A204.1 (cell line): ENCODE results near the gene FSTL3.
"Not testable (repeated sequence)": the region's sequence is repeated elsewhere in the genome, so short reads cannot be mapped to it uniquely, and the experiment has no call there.

Source experiments
- FAIRE-seq: peaks from 2 replicates; lab custom pipeline; 2012; peaks lifted over from hg19 to GRCh38; lab: Jason Lieb, UNC

FSTL3 gene

DNA sequence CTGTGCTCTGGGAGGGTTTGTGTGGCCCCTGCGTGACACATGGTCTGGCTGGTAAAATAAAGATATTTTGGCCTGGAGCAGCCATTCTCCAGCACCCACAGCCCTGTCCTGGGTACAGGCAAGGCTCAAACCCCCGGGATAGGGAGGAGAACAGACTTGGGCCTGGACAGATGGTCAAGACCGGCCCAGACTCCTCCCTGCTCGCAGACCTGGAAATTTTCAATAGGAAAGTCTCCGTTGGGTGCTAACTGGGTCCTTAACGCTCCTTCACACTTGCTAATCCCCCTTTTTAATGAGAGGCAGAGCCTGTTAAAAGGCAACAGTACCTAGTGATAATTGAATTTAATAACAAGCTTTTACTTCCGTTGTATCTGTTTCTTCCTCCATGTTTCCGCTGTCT, 35.1 kb downstream of the FSTL3 start:
- FAIRE-seq, result no peak

DNA sequence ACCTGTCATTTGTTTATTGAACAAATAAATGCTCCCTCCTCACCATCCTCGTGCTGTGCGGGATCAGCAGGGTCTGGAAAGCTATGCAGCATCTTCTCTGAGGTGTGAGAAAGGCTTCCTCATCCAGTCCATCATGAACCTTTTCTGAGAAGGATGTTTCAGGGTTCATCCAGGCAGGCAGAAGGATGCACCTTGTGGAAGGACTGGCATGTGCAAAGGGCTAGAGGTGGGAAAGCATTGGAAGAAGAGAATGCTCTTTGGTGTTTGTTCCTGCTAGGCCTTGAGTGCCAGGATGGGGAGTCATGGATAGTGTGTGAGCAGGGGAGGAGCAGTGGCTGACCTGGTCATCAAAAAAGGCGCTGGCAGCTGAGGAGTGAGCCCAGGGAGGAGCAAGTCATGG, 39.2 kb downstream of the FSTL3 start:
- no peak for FAIRE-seq

DNA sequence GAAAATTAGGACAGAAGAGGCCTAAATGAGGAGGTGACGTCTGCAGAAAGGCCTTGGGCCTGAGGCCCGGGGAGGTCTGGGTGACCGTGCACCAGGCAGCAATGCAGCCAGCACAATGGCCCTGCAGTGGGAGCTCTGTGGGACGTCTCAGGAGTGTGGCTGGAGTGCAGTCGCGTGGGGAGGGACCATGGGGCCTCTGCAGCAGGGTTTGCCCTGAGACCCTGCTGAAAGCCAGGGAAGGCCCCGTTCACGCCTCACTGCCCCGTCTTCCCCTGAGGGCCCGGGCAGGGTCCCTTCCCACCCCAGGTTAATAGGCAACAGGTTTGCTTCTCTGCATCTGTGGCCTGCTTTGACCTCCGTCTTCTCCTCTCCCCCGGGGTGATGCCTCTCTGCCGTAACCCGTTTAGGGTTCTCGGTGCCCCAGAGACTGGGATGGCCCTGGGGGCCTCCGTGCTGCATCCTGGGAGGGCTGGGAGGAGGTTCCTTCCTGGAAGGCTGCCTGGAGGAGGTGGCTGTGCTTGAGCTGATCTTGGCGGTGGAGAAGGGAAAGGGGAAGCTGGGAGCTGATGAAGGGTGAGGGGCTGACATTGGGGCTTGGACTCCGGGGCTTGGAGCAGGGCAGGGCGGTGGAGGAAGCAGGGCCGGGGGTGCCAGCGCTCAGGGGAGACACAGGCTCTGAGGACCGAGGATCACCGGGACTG, 42.2 kb downstream of the FSTL3 start:
- no peak for FAIRE-seq

DNA sequence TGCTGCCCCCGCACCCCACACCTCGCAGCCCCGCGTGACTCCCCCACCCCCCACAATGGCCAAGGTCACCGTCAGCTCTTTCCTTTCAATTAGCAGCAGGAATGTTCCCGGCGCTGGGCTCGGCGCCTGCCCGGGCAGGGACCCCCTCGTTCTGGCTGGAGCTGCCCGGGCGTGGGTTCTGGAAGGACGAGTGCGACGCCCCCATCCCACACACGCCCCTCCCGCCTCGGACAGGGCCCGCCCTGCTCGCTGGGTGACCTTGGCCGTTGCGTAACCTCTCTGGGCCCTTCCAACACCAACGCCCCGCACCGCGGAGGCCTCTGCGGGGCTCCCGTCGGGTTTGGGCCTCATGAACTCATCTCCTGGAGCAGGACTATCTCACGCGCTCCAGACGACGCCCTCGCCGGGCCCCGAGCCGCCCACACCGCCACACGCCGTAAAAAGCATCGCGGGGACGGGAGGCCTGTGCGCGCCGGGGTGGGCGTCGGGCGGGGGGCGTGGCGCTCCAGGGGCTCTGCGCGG, 42.9 kb downstream of the FSTL3 start:
- FAIRE-seq, result no peak

DNA sequence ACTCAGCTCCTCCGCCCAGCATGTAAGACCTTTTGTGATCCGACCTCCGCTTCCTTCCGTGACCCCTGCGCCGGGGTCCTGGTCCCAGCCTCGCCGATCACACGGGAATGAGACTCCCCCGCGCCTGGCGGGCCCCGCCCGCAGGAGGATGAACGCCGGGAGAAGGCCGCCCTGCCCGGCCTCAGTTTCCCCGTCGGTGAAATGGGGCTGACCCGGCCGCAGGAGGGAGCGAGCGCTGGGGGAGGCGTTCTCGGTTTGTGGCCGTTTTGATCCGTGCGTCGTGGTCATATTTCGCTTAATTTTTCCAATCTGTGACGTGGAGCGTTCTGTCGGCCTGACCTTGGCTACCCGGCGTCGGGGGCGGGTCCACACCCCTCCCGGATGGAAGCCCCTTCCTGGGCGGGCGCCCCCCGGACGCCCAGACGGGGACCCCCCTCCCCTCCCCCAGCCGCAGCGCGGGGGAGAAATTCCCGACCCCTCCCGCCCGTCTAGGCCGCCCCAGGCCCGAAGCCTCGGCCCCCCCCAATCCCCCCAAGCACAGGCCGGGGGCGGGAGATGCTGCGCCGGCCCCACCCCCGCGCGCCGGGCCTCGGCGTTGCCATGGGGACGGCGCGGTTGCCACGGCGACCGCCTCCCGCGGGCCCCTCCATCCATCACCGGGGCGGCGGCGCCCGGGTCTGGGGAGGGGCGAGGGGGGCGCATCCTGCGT, 43.6 kb downstream of the FSTL3 start:
- FAIRE-seq, result no peak

DNA sequence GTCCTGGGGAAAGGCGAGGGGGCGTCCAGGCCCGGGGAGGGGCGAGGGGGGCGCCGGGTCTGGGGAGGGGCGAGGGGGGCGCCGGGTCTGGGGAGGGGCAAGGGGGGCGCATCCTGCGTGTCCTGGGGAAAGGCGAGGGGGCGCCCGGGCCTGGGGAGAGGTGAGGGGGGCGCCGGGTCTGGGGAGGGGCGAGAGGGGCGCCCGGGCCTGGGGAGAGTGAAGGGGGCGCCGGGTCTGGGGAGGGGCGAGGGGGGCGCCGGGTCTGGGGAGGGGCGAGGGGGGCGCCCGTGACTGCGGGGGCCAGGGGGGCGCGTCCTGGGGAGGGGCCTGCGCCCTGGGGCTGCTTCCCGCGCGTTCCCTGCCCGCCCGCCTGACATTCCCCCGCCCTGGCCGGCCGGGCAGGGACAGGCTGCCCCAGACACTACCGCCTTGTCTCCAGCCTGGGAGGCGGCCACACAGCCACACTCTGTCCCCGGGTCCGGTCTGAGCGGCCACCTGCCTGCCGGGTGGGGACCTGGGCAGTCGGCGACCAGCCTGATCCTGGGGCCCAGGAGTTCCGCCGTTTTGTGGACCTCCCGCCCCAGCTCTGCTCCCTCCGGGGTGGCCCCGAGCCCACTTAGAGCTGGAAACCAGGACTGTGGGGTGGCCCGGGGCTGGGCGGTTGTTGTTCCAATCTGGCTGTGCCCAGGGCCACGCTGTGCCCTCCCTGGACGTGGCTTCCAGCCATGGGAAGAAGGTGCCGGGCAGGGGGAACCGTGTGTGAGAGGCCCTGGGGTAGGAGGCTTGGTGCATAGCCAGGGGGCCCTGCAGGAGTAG, 44.4 kb downstream of the FSTL3 start:
- FAIRE-seq, result no peak

DNA sequence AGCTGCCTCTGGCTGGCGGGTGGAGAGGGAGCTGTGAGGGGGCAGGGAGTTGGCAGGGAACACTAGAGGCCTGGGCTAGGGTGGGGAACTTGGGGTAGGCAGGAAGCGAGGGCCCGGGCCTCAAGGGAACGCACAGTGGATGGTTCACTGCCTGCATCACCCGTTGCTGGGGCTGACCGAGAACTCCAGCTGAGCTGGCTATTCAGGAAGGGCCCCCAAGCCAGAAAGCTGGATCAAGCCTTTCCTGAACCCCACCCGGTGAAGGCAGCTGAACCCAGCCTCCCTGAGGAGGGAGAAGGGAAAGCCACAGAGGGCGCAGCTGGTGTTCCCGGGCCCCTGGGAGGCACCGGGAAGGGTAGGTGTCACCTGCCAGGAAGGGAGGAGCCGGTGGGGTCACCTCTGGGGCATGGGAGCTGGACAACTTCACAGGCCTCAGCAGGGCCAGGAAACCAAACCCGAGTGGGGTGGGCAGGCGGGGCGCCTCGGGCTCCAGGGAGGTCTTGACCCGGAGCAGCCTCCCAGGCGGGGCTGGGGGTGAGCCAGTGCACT, 46.4 kb downstream of the FSTL3 start:
- no peak for FAIRE-seq

DNA sequence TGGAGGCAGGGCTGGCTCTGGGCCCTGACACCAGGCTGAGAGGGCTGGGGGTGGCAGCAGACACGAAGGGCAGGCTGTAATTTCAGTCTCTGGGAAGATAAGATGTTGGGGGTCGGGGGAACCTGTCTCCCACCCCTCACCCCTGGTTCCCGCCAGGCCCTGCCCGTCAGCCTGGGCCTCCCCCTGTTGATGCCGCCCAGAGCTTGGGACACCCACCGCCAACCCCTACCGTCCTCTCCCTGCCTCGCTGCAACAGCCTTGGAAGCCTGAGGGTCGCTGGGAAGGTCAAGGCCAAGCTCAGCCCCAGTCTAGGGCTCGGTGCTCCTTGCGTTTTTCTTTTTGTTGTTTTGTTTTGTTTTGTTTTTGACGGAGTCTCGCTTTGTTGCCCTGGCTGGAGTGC, 47.1 kb downstream of the FSTL3 start:
- FAIRE-seq, result no peak

DNA sequence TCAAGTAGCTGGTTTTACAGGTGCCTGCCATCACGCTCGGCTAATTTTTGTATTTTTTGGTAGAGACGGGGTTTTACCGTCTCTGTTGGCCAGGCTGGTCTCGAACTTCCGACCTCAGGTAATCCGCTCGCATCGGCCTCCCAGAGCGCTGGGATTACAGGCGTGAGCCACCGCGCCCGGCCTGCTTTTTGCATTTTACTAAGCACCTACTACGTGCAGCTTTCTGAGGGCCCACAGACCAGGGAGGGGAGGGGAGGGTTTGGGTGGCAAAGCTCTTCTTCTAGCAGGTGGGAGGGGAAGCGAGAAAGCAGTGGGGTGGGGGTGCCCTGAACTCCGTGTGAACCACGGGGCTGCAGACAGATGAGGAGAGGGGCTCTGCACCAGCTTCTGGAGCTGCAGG, 47.5 kb downstream of the FSTL3 start:
- no peak for FAIRE-seq

DNA sequence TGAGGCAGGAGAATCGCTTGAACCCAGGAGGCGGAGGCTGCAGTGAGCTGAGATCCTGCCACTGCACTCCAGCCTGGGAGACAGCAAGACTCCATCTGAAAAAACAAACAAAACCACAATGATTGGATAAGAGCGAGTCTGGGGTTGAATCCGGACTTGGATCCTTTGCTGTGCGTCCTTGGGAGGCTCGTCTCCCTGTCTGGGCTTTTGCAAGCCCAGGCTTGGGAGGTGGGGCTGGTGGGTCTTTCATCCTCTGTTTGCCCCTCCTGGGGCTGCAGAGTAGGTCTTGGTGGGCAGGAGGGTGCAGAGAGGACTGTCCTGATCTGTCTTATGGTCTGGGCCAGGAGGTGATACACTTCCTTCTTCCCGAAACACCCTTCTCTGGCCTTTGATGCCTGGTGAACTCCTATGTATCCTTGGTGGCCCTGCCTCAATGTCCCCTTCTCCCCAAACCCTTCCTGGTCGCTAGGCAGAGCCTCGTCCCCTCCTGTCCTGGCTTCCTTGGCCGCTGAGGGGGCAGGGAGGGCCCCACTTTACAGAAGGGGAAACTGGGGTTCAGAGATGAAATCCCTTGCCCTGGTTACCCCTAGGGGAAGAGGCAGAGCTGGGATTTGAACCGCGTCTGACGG, 49.4 kb downstream of the FSTL3 start:
- FAIRE-seq, result no peak

DNA sequence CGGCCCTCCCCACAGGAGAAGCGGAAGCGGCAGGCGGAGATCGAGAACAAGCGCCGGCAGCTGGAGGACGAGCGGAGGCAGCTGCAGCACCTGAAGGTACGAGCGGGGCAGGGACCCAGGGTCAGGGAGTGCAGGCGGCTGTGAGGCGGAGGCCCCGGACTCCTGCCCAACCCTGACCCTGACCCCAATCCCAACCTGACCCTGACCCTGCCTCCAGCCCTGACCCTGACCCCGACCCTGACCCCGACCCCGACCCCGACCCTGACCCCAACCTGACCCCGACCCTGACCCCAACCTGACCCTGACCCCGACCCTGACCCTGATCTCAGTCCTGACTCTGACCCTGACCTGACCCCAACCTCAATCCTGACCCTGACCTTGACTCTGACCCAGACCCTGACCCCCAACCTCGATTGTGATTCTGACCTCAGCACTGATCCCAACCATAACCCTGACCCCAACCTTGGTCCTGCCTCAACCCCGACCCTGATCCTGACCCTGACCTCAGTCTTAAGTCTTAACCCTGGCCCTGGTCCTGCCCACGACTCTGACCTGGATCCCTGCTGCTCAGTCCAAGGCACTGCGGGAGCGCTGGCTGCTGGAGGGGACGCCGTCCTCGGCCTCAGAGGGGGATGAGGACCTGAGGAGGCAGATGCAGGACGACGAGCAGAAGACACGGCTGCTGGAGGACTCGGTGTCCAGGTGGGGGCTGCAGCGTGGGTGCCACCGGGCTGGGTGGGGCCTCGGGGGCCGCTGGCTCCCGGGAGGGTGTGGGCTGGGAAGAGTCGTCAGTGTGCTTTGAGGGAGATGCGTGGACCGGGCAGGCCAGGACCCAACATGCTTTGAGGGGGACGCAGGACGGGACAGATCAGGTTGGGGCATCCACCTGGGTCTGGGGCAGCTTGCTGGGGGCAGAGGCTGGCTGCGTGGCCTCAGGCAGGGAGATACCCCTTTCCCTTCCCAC, 51.1 kb downstream of the FSTL3 start:
- no peak for FAIRE-seq

DNA sequence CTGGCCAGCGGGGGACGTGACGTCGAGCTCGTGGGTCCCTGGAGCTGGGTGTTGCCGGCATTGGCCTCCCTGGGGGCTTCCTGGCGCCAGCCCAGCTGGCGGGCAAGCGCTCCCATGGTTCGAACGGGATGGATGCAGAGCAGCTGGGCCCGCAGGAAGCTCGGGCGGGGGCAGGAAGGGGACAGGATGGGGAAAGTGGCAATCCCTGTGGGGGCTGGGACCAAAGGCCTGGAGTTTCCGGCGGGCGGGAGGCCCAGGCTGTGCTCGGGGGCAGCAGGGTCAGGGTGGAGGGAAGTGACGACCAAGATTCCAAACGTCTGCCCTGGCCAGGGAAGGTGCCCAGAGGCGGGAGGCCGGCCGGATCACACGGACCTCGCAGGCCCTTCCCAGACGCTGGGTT, 51.8 kb downstream of the FSTL3 start:
- no peak for FAIRE-seq

DNA sequence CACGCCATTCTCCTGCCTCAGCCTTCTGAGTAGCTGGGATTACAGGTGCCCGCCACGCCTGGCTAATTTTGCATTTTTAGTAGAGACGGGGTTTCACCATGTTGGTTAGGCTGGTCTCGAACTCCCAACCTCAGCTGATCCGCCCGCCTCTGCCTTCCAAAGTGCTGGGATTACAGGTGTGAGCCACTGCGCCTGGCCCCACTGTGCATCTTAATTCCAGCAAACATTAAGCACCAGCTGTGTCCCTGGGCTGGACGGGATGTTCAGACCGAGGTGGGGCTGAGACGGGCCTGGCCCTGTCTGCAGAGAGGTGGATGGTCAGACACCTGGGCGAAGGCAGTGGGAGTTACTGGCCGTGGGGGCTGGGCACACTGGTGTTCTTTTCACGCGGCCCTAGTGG, 53.4 kb downstream of the FSTL3 start:
- FAIRE-seq, result not testable (repeated sequence)

DNA sequence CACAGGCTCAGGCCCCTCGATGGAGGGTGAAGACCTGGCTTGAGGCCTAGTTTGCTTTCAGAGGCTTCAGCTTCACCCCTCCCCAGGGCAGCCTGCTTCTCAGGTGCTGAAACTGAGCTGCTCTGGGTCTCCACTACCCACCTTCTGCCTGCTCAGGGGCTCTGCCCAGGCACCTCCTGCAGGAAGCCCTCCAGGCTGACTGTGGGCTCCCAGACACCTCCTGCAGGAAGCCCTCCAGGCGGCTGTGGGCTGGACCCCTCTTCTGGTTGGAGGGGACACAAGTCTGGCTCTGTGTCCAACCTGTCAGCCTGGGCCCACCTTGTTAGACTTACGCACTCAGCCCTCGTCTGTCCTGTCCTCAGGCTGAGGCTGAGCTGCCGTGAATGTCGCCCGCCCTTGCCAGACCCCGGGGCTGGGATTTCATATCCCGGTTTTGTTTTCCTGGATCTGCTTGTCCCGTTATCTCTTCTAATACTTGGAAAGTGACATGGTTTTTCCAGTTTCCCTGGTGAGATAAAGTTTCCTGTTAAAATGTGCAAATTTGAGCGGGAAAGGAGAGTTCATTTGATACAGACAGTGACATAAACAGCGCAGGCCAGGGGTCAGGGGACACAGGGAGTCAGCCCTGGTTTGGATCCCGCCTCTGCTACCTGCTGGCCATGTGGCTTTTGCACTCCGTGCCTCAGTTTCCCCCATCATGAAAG, 53.9 kb downstream of the FSTL3 start:
- FAIRE-seq, result no peak

DNA sequence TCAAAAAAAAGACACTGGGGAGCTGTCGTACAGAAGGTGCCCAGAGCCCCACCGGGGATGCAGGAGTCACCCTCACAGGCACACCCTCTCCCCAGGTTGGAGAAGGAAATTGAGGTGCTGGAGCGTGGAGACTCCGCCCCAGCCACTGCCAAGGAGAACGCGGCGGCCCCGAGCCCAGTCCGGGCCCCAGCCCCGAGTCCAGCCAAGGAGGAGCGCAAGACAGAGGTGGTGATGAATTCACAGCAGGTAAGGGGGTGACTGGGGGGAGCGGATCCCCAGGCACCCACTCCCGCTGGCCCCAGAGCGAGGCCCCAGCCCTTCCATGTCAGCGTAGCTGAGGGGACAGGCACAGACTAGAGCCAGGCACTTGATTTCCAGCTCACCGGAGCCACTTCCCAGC, 54.8 kb downstream of the FSTL3 start:
- FAIRE-seq, result no peak

DNA sequence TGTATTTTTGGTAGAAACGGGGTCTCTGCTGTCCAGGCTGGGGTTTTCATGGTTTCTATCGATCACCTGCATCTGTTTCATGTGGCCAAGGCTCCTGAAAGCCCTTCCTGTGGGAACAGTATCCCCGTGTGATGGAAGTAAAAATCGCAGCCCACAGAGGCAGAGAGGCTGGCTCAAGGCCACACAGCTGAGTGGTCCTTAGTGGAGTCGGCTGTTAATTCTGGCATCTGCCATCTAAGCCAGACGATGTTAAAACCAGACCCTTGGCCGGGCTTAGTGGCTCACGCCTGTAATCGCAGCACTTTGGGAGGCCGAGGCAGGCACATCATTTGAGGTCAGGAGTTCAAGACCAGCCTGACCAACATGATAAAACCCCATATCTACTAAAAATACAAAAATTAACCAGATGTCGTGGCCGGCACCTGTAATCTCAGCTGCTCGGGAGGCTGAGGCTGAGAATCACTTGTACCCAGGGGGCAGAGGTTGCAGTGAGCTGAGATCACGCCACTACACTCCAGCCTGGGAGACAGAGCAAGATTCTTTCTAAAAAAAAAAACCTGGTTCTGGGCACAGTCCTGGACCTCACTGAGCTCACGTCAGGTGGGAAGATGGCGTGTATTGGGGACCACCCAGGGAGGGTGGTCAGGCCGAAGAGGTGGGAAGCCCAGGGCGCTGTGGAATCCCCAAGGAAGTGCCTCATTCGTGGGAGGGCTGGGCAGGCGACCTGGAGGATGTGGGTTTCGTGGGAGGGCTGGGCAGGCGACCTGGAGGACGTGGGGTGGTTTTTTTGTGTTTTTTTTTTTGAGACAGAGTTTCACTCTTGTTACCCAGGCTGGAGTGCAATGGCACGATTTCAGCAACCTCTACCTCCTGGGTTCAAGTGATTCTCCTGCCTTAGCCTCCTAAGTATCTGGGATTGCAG, 56.2 kb downstream of the FSTL3 start:
- FAIRE-seq, result no peak
